Ovary (tissue), 1 donor: ENCODE results near the gene RFXAP.

Experiments used
- EP300 ChIP-seq: sonication (generic); formaldehyde crosslinking; IDR thresholded peaks from one replicate; pipeline ENCODE4 v1.6.1; 2017; ENCODE audit warnings: antibody characterized with exemption
- POLR2A ChIP-seq: fragments of 450-650 bp; IDR thresholded peaks from one replicate; pipeline ENCODE4 v1.6.1; 2017; ENCODE audit warnings: antibody characterized with exemption, mild to moderate bottlenecking, moderate library complexity

- TF ChIP-seq POLR2A: no peak
- TF ChIP-seq EP300: no peak
These were observed 48.3 kb upstream of the RFXAP start for GRCh38 chr13:36770741-36771140.
